ENCODE results near the gene TPPP. TPM values are rescaled to one million over a fixed set of nuclear protein-coding genes. Genes with fewer than 3 reads are reported as not detected.

TPPP gene
- total and polyA plus RNA-seq, 7 donors, result 0.60 to 15.5 (median 7.1) TPM

- Histone ChIP-seq H3K27ac (no peak overlapping the region), H3K9me3 (no peaks in the 10 kb centered on the region), H3K4me1 (no peaks in the 10 kb centered on the region), H3K27me3 (no peaks in the 10 kb centered on the region), H3K4me3 (no peak overlapping the region), H3K36me3 (peaks cover 0 to 6% (median 0%) of the 10 kb centered on the region in 4 donors)
- DNase-seq, result peak; percentile 32
- WGBS, 2 donors, result 94 to 95% methylated on average over 24 of the region's 24 CpGs
- intact Hi-C loops (cut with DNase I), result no loop called here
- no peak for TF ChIP-seq EP300 (IDR thresholded peaks at IDR 0.05)
- TF ChIP-seq CTCF (IDR thresholded peaks at IDR 0.05), result no peak
- no peak for TF ChIP-seq POLR2AphosphoS5 (IDR thresholded peaks at IDR 0.05)
- no peak for TF ChIP-seq POLR2A (IDR thresholded peaks at IDR 0.05)
Measured at GRCh38 chr5:627840-628239, 65.3 kb downstream of the TPPP start.

GRCh38 chr5:626850-627249, 66.3 kb downstream of the TPPP start:
- no peaks in the 10 kb centered on the region for H3K27me3 ChIP-seq
- H3K9me3 ChIP-seq, result no peaks in the 10 kb centered on the region
- no peak overlapping the region for H3K27ac ChIP-seq
- no peaks in the 10 kb centered on the region for H3K4me1 ChIP-seq
- 83 to 91% methylated on average over 3 of the region's 3 CpGs for WGBS, 2 donors
- no peak for DNase-seq
- H3K4me3 ChIP-seq, result no peak overlapping the region
- H3K36me3 ChIP-seq, result peaks cover 0 to 6% (median 0%) of the 10 kb centered on the region in 4 donors
- no peak for TF ChIP-seq EP300 (IDR thresholded peaks at IDR 0.05)
- no peak for TF ChIP-seq CTCF (IDR thresholded peaks at IDR 0.05)
- no peak for TF ChIP-seq POLR2AphosphoS5 (IDR thresholded peaks at IDR 0.05)
- TF ChIP-seq POLR2A (IDR thresholded peaks at IDR 0.05), result no peak
- intact Hi-C loops (cut with DNase I), result no loop called here

GRCh38 chr5:625516-625915, 67.6 kb downstream of the TPPP start:
- H3K36me3 ChIP-seq, result peaks cover 0 to 16% (median 2%) of the 10 kb centered on the region in 4 donors
- DNase-seq, result peak; percentile 26
- no peaks in the 10 kb centered on the region for H3K4me1 ChIP-seq
- H3K27me3 ChIP-seq, result no peaks in the 10 kb centered on the region
- TF ChIP-seq EP300 (IDR thresholded peaks at IDR 0.05), result no peak
- TF ChIP-seq POLR2AphosphoS5 (IDR thresholded peaks at IDR 0.05), result no peak
- H3K9me3 ChIP-seq, result no peaks in the 10 kb centered on the region
- 97% methylated on average over 16 of the region's 16 CpGs for WGBS, 2 donors
- H3K27ac ChIP-seq, result no peak overlapping the region
- intact Hi-C loops (cut with DNase I), result no loop called here
- no peak overlapping the region for H3K4me3 ChIP-seq

- Histone ChIP-seq H3K27me3 (no peaks in the 10 kb centered on the region), H3K9me3 (no peaks in the 10 kb centered on the region), H3K4me1 (no peaks in the 10 kb centered on the region), H3K36me3 (peaks cover 0 to 22% (median 7%) of the 10 kb centered on the region in 4 donors), H3K4me3 (no peak overlapping the region), H3K27ac (no peak overlapping the region)
- DNase-seq, result peak; percentile 43
- TF ChIP-seq POLR2AphosphoS5 (IDR thresholded peaks at IDR 0.05), result no peak
- no peak for TF ChIP-seq CTCF (IDR thresholded peaks at IDR 0.05)
- TF ChIP-seq EP300 (IDR thresholded peaks at IDR 0.05), result no peak
- no peak for TF ChIP-seq POLR2A (IDR thresholded peaks at IDR 0.05)
- intact Hi-C loops (cut with DNase I), result no loop called here
- 89 to 92% methylated on average over 13 of the region's 13 CpGs for WGBS, 2 donors
Measured at GRCh38 chr5:624951-625230, 68.3 kb downstream of the TPPP start.

- H3K27me3 ChIP-seq, result no peaks in the 10 kb centered on the region
- peak; percentile 45 for DNase-seq
- H3K9me3 ChIP-seq, result no peaks in the 10 kb centered on the region
- H3K27ac ChIP-seq, result no peak overlapping the region
- no peak overlapping the region for H3K4me3 ChIP-seq
- peaks cover 0 to 28% (median 7%) of the 10 kb centered on the region in 4 donors for H3K36me3 ChIP-seq
- no peak for TF ChIP-seq POLR2A (IDR thresholded peaks at IDR 0.05)
- TF ChIP-seq CTCF (IDR thresholded peaks at IDR 0.05), result no peak
- no peaks in the 10 kb centered on the region for H3K4me1 ChIP-seq
- intact Hi-C loops (cut with DNase I), result no loop called here
- 94 to 95% methylated on average over 38 of the region's 38 CpGs for WGBS, 2 donors
Measured at GRCh38 chr5:624118-624950, 68.8 kb downstream of the TPPP start.
